SK-N-SH (cell line): Measurements from ENCODE around the gene FAM120B. TPM values are rescaled to one million over a fixed set of nuclear protein-coding genes. Genes with fewer than 3 reads are reported as not detected.

Source experiments
- CTCF ChIA-PET: fragments of 300-600, 350-600 bp; formaldehyde crosslinking; extraction: SDS; loops from one replicate; lab custom pipeline; 2021; lab: Yijun Ruan, JAX
- POLR2A ChIA-PET: fragments of 350-600 bp; sonication (Branson Sonifier 250); formaldehyde crosslinking; extraction: SDS; loops from one replicate; lab custom pipeline; 2020; ENCODE audit warnings: antibody characterized with exemption, inconsistent platforms; lab: Yijun Ruan, JAX
- DNase-seq: peaks from one replicate; pipeline ENCODE4 v3.0.0; 2012
- H2AFZ ChIP-seq: fragments of 200-600 bp; sonication (generic); 2 replicates; pipeline ENCODE4 v1.8.1; 2016; ENCODE audit warnings: antibody characterized with exemption, mild to moderate bottlenecking, low read depth
- H3F3A ChIP-seq: fragments of 200-600 bp; sonication (generic); replicated peaks from 2 replicates; pipeline ENCODE3; 2016; ENCODE audit warnings: antibody characterized with exemption, mild to moderate bottlenecking; ENCODE audit not compliant: insufficient read depth
- H3K27ac ChIP-seq, 2 experiments: fragments of 200-500 bp in 1 of 2; fragments of 200-600 bp in 1 of 2; sonication (Bioruptor generic) in 1 of 2; sonication (generic), shearing (Covaris generic) in 1 of 2; 2 replicates each; pipeline versions ENCODE4 v1.5.1 to v1.6.1; 2014 to 2016; ENCODE audit warnings: low read depth in 2 of 2, inconsistent platforms in 1 of 2, low read length in 1 of 2, mild to moderate bottlenecking in 1 of 2, mixed read lengths in 1 of 2
- H3K27me3 ChIP-seq: fragments of 200-600 bp; sonication (generic), shearing (Covaris generic); 2 replicates; pipeline ENCODE4 v1.6.1; 2016; ENCODE audit warnings: mixed run types; ENCODE audit not compliant: insufficient read depth
- H3K36me3 ChIP-seq, 2 experiments: fragments of 200-500 bp in 1 of 2; fragments of 200-600 bp in 1 of 2; sonication (Bioruptor generic) in 1 of 2; sonication (generic) in 1 of 2; replicated peaks in 1 of 2; 2 replicates each; pipeline versions ENCODE3 to v1.5.1; 2014 to 2016; ENCODE audit warnings: low read length in 1 of 2, mild to moderate bottlenecking in 1 of 2; ENCODE audit not compliant: insufficient read depth in 2 of 2, control insufficient read depth in 1 of 2
- H3K4me1 ChIP-seq, 2 experiments: fragments of 200-500 bp in 1 of 2; fragments of 200-600 bp in 1 of 2; sonication (Bioruptor generic) in 1 of 2; sonication (generic), shearing (Covaris generic) in 1 of 2; 2 replicates each; pipeline versions ENCODE4 v1.5.1 to v1.6.1; 2014 to 2016; ENCODE audit warnings: low read depth in 1 of 2, low read length in 1 of 2, mixed run types in 1 of 2; ENCODE audit not compliant: insufficient read depth in 2 of 2, control insufficient read depth in 1 of 2
- H3K4me2 ChIP-seq: fragments of 200-600 bp; sonication (generic), shearing (Covaris generic); 2 replicates; pipeline ENCODE4 v1.6.1; 2017; ENCODE audit warnings: mixed run types
- H3K4me3 ChIP-seq, 2 experiments: fragments of 200-500 bp in 1 of 2; fragments of 200-600 bp in 1 of 2; sonication (Bioruptor generic) in 1 of 2; sonication (generic), shearing (Covaris generic) in 1 of 2; 2 replicates each; pipeline versions ENCODE4 v1.5.1 to v1.8.1; 2014 to 2016; ENCODE audit warnings: low read depth in 2 of 2, inconsistent platforms in 1 of 2, low read length in 1 of 2, mild to moderate bottlenecking in 1 of 2, mixed read lengths in 1 of 2, moderate library complexity in 1 of 2
- H3K79me2 ChIP-seq: fragments of 200-600 bp; sonication (generic); 2 replicates; pipeline ENCODE4 v1.8.1; 2017; ENCODE audit warnings: mild to moderate bottlenecking; ENCODE audit not compliant: insufficient read depth
- H3K9ac ChIP-seq: fragments of 200-600 bp; sonication (generic); 2 replicates; pipeline ENCODE4 v1.6.1; 2017; ENCODE audit warnings: mixed run types
- H3K9me2 ChIP-seq: fragments of 200-600 bp; sonication (generic); 2 replicates; pipeline ENCODE4 v1.6.1; 2017; ENCODE audit warnings: mixed run types
- H3K9me3 ChIP-seq: fragments of 200-600 bp; sonication (generic); 2 replicates; pipeline ENCODE4 v1.6.1; 2017; ENCODE audit warnings: mixed run types, mild to moderate bottlenecking, moderate library complexity
- H4K20me1 ChIP-seq: fragments of 200-600 bp; sonication (generic); 2 replicates; pipeline ENCODE4 v1.6.1; 2017; ENCODE audit warnings: mild to moderate bottlenecking, mixed run types; ENCODE audit not compliant: insufficient read depth
- FOXM1 ChIP-seq: IDR thresholded peaks from 2 replicates; pipeline ENCODE4 v1.4.0; 2012; ENCODE audit warnings: low read depth, mild to moderate bottlenecking
- IRF3 ChIP-seq: fragments of 150-350 bp; IDR thresholded peaks from 2 replicates; pipeline ENCODE4 v1.6.1; 2016; ENCODE audit warnings: mild to moderate bottlenecking, low read depth, low read length
- PBX3 ChIP-seq: IDR thresholded peaks from 2 replicates; pipeline ENCODE4; 2012
- RFX5 ChIP-seq: IDR thresholded peaks from 2 replicates; pipeline ENCODE4 v1.6.1; 2012; ENCODE audit warnings: mild to moderate bottlenecking, improper control_type of control experiment, low read length
- RXRA ChIP-seq: IDR thresholded peaks from 2 replicates; pipeline ENCODE4 v1.4.0; 2012; ENCODE audit warnings: low read depth, mild to moderate bottlenecking, borderline replicate concordance
- WGBS: methylation state at CpG from one replicate; pipeline ENCODE4 v1.1.6; 2017; ENCODE audit warnings: low lambda C conversion rate; 5-methylcytosine and 5-hydroxymethylcytosine counted together
- polyA plus RNA-seq, 3 experiments: library from polyadenylated mRNA; depleted of rRNA; stranded (reverse); fragments of >200 nt; gene quantifications; 2 replicates each; pipeline ENCODE4 v1.2.3, GENCODE V29; 2012

FAM120B gene
- polyA plus RNA-seq, 1 of the 3 experiments (the other 2 are of a cell fraction): 7.7 TPM

- CTCF ChIA-PET: interaction anchor here (1.0 kb wide), 2 partner anchors 23 to 260 kb away, joined by 3 to 5 read pairs; no protein-coding TSS in a partner anchor
- POLR2A ChIA-PET: no interaction called here
- 60% methylated on average over 16 of the region's 22 CpGs for WGBS
- H3K4me2 ChIP-seq: no peak overlapping the region
- no peak overlapping the region for H3K4me3 ChIP-seq
- no peaks in the 10 kb centered on the region for H3K36me3 ChIP-seq
- no peaks in the 10 kb centered on the region for H3F3A ChIP-seq
- no peak overlapping the region for H3K9ac ChIP-seq
- H4K20me1 ChIP-seq: no peaks in the 10 kb centered on the region
- TF ChIP-seq FOXM1: no peak
- TF ChIP-seq RXRA: no peak
- no peak overlapping the region for H2AFZ ChIP-seq
- no peaks in the 10 kb centered on the region for H3K79me2 ChIP-seq
- no peaks in the 10 kb centered on the region for H3K9me2 ChIP-seq
- H3K27me3 ChIP-seq: no peaks in the 10 kb centered on the region
- no peaks in the 10 kb centered on the region; a peak in 1 of 4 replicates for H3K4me1 ChIP-seq
- no peaks in the 10 kb centered on the region for H3K9me3 ChIP-seq
- no peak overlapping the region for H3K27ac ChIP-seq
- DNase-seq: no peak
Observed at GRCh38 chr6:170269151-170269845, 37.3 kb upstream of the FAM120B start.

GRCh38 chr6:170269846-170270541 lies 36.6 kb upstream of the FAM120B start:
- H3K4me1 ChIP-seq: no peaks in the 10 kb centered on the region; a peak in 1 of 4 replicates
- no peak overlapping the region for H3K4me3 ChIP-seq
- H3K9ac ChIP-seq: no peak overlapping the region
- H2AFZ ChIP-seq: no peak overlapping the region
- H3K27me3 ChIP-seq: no peaks in the 10 kb centered on the region; the same call in 1 of the 2 replicates
- DNase-seq: no peak
- ChIA-PET CTCF (interaction anchor here (1.0 to 1.2 kb wide), 2 partner anchors 22 to 119 kb away, joined by 3 to 5 read pairs; no protein-coding TSS in a partner anchor), POLR2A (no interaction called here)
- 56% methylated on average over 15 of the region's 17 CpGs for WGBS
- H3K9me3 ChIP-seq: no peaks in the 10 kb centered on the region
- no peaks in the 10 kb centered on the region for H3K36me3 ChIP-seq
- no peaks in the 10 kb centered on the region for H3K9me2 ChIP-seq
- no peak overlapping the region for H3K4me2 ChIP-seq
- no peaks in the 10 kb centered on the region for H3K79me2 ChIP-seq
- H4K20me1 ChIP-seq: no peaks in the 10 kb centered on the region
- TF ChIP-seq PBX3 (no peak), IRF3 (no peak), RFX5 (no peak)
- H3K27ac ChIP-seq: no peak overlapping the region
- H3F3A ChIP-seq: no peaks in the 10 kb centered on the region
